GM12878 (cell line): Measurements from ENCODE around the gene CDK5RAP1. TPM values are rescaled to one million over a fixed set of nuclear protein-coding genes. Genes with fewer than 3 reads are reported as not detected.

Experiments
- ATAC-seq: fragments of 200-7000 bp; cut with Tn5 transposase; 3 replicates; pipeline ENCODE4 v1.9.1; 2020; ENCODE audit warnings: mild to moderate bottlenecking, moderate library complexity
- BruUV-seq: library from RNA; stranded (reverse); fragments of 400-500 nt; replicated peaks from 2 replicates; lab custom pipeline; 2021; lab: Mats Ljungman, UMichigan
- CTCF ChIA-PET: fragments of 300-600 bp; sonication (Branson Sonifier 250); formaldehyde crosslinking; extraction: SDS; loops from one replicate; lab custom pipeline; 2021; ENCODE audit warnings: inconsistent platforms; lab: Yijun Ruan, JAX
- POLR2A ChIA-PET: fragments of 350-600 bp; formaldehyde crosslinking; extraction: SDS; loops from one replicate; lab custom pipeline; 2021; ENCODE audit warnings: inconsistent platforms; lab: Charles Lee
- RAD21 ChIA-PET: fragments of 300-600 bp; sonication (Branson Sonifier 250); formaldehyde crosslinking; loops from one replicate; lab custom pipeline; 2023; ENCODE audit warnings: antibody characterized with exemption; ENCODE audit not compliant: unreplicated experiment; lab: Charles Lee
- SMC1A ChIA-PET: fragments of 300-600 bp; sonication (Branson Sonifier 250); formaldehyde crosslinking; loops from one replicate; lab custom pipeline; 2023; ENCODE audit not compliant: unreplicated experiment, uncharacterized antibody; lab: Charles Lee
- DNase-seq: peaks from one replicate; pipeline ENCODE4 v3.0.0-alpha.2; 2011; ENCODE audit warnings: low read depth, low spot score
- FAIRE-seq: peaks from 3 replicates; lab custom pipeline; 2011; peaks lifted over from hg19 to GRCh38; lab: Jason Lieb, UNC
- H2AFZ ChIP-seq: 2 replicates; pipeline ENCODE4 v1.6.0; 2011; ENCODE audit warnings: low read depth, low read length, control low read depth; ENCODE audit not compliant: control insufficient read depth
- H3K27ac ChIP-seq: 2 replicates; pipeline ENCODE4 v1.5.1; 2011; ENCODE audit warnings: control low read depth; ENCODE audit not compliant: control insufficient read depth, insufficient read depth
- H3K27me3 ChIP-seq, 2 experiments: replicated peaks in 1 of 2; 2 replicates each; pipeline versions ENCODE4 v1.6.0 to v1.6.1; 2011; ENCODE audit warnings: low read length in 1 of 2; ENCODE audit not compliant: control insufficient read depth in 2 of 2, insufficient read depth in 2 of 2
- H3K36me3 ChIP-seq, 2 experiments: 2 replicates each; pipeline ENCODE4 v1.5.1; 2011; ENCODE audit warnings: low read length in 1 of 2; ENCODE audit not compliant: control insufficient read depth in 2 of 2, insufficient read depth in 2 of 2
- H3K4me1 ChIP-seq: 2 replicates; pipeline ENCODE4 v1.6.1; 2011; ENCODE audit warnings: mild to moderate bottlenecking, low read length, moderate library complexity, mixed read lengths; ENCODE audit not compliant: control insufficient read depth, insufficient read depth
- H3K4me2 ChIP-seq: 2 replicates; pipeline ENCODE4 v1.6.0; 2011; ENCODE audit warnings: control low read depth; ENCODE audit not compliant: control insufficient read depth, insufficient read depth
- H3K4me3 ChIP-seq: fragments of 200-600 bp; sonication (generic); 2 replicates; pipeline ENCODE4 v1.5.1; 2016
- H3K79me2 ChIP-seq: 2 replicates; pipeline ENCODE4 v1.6.0; 2011; ENCODE audit warnings: low read length; ENCODE audit not compliant: control insufficient read depth, insufficient read depth
- H3K9ac ChIP-seq: 2 replicates; pipeline ENCODE4 v1.8.0; 2011; ENCODE audit warnings: low read length, control low read depth, mixed read lengths; ENCODE audit not compliant: control insufficient read depth, insufficient read depth
- H3K9me3 ChIP-seq: replicated peaks from 3 replicates; pipeline ENCODE4 v1.5.1; 2011; ENCODE audit warnings: mild to moderate bottlenecking, low read length; ENCODE audit not compliant: control insufficient read depth, insufficient read depth
- H4K20me1 ChIP-seq: 2 replicates; pipeline ENCODE4 v1.6.0; 2011; ENCODE audit not compliant: control insufficient read depth, insufficient read depth
- BCL3 ChIP-seq: IDR thresholded peaks from 2 replicates; pipeline ENCODE4 v1.6.1; 2011; ENCODE audit warnings: borderline replicate concordance, low read depth, mild to moderate bottlenecking, moderate library complexity, low read length; ENCODE audit not compliant: insufficient read depth, poor library complexity, severe bottlenecking
- E2F8 ChIP-seq: fragments of 450-650 bp; IDR thresholded peaks from 2 replicates; pipeline ENCODE4 v1.6.1; 2018; ENCODE audit warnings: mild to moderate bottlenecking, low read depth, moderate library complexity; ENCODE audit not compliant: partially characterized antibody
- MTA2 ChIP-seq: fragments of 450-650 bp; IDR thresholded peaks from 2 replicates; pipeline ENCODE4 v1.6.1; 2016; ENCODE audit warnings: low read depth, mild to moderate bottlenecking, moderate library complexity
- POU2F2 ChIP-seq: IDR thresholded peaks from 3 replicates; pipeline ENCODE4 v1.6.1; 2011; ENCODE audit warnings: low read depth, mild to moderate bottlenecking, low read length, borderline replicate concordance
- RCOR1 ChIP-seq: conservative IDR thresholded peaks from 2 replicates; pipeline ENCODE4 v1.6.1; 2012; ENCODE audit warnings: low read depth, low read length, improper control_type of control experiment
- RELA ChIP-seq: fragments of 450-650 bp; IDR thresholded peaks from 2 replicates; pipeline ENCODE4 v1.8.0; 2014; ENCODE audit warnings: borderline replicate concordance; ENCODE audit not compliant: partially characterized antibody
- RELB ChIP-seq: fragments of 450-650 bp; IDR thresholded peaks from 2 replicates; pipeline ENCODE4 v1.6.1; 2017; ENCODE audit warnings: low read depth, mild to moderate bottlenecking, moderate library complexity
- YBX1 ChIP-seq: fragments of 450-650 bp; IDR thresholded peaks from 2 replicates; pipeline ENCODE4 v1.6.1; 2016; ENCODE audit warnings: antibody characterized with exemption
- WGBS: methylation state at CpG from one replicate; pipeline ENCODE4 v1.1.6; 2016; ENCODE audit warnings: low lambda C conversion rate; ENCODE audit not compliant: insufficient replicate concordance, insufficient coverage; ENCODE audit errors: missing lambda C conversion rate; 5-methylcytosine and 5-hydroxymethylcytosine counted together
- in situ Hi-C: fragments of 300-500 bp; cut with MboI; formaldehyde crosslinking; loops from 9 replicates; pipeline ENCODE4 v1.14.3; 2018; ENCODE audit warnings: mixed read lengths
- intact Hi-C: fragments of 100-400 bp; cut with micrococcal nuclease; formaldehyde crosslinking; loops from one replicate; pipeline ENCODE4 v1.14.2; 2022; ENCODE audit not compliant: unreplicated experiment
- polyA plus RNA-seq, 11 experiments: library from polyadenylated mRNA; depleted of rRNA in 4 of 11; unstranded in 6 of 11; stranded (reverse) in 5 of 11; fragments of >200 nt; fragmentation: Nextera tagmentation in 4 of 11; fragmentation: Illumina TruSeq in 1 of 11; extraction: Ambion mirVana in 4 of 11; extraction: Trizol in 1 of 11; gene quantifications; 1 replicate in 1 of 11; 2 replicates in 10 of 11; pipeline versions ENCODE4 v1.2.1 to v1.2.3, GENCODE V29; 2011 to 2016; ENCODE audit warnings: inconsistent platforms in 2 of 11, missing spikeins in 2 of 11, low read depth in 1 of 11
- total RNA-seq, 4 experiments: library from RNA; depleted of rRNA in 3 of 4; stranded (reverse); fragments of >200 nt in 3 of 4; fragmentation: Illumina TruSeq in 1 of 4; extraction: Trizol in 1 of 4; gene quantifications; 2 replicates each; pipeline versions ENCODE4 v1.2.1 to v1.2.3, GENCODE V29; 2013 to 2021

CDK5RAP1 gene
- total and polyA plus RNA-seq, 10 of the 15 experiments (the other 5 are each of a cell fraction or from before 2014, with no cell fraction given), result 30.4 to 67.6 (median 38.8) TPM

- TF ChIP-seq BCL3, result no peak
- no peak for TF ChIP-seq RCOR1
- no peak for TF ChIP-seq POU2F2
- TF ChIP-seq RELB, result no peak
- TF ChIP-seq, all 136 proteins: peak for 0
These were observed 31.0 kb downstream of the CDK5RAP1 start (continued) for GRCh38 chr20:33370291-33370690.

- Histone ChIP-seq H3K4me1 (no peaks in the 10 kb centered on the region), H3K4me2 (no peak overlapping the region), H3K4me3 (no peak overlapping the region), H3K27me3 (no peaks in the 10 kb centered on the region), H3K9me3 (no peaks in the 10 kb centered on the region), H3K27ac (no peak overlapping the region), H4K20me1 (no peaks in the 10 kb centered on the region), H2AFZ (no peak overlapping the region), H3K79me2 (no peaks in the 10 kb centered on the region), H3K36me3 (peaks cover 14 to 19% of the 10 kb centered on the region in 2 experiments; a peak in 3 of 4 replicates), H3K9ac (no peak overlapping the region)
- ChIA-PET POLR2A (no interaction called here), RAD21 (no interaction called here), SMC1A (no interaction called here), CTCF (no interaction called here)
- ATAC-seq (no peak), DNase-seq (no peak), FAIRE-seq (no peak)
- in situ Hi-C loops (no loop called here), intact Hi-C loops (no loop called here)
- TF ChIP-seq YBX1 (no peak), MTA2 (no peak), E2F8 (no peak), RELA (no peak)
- WGBS, result 100% methylated on average over 1 of the region's 1 CpG
- BruUV-seq, result no TSS peak
These were observed 38.4 kb downstream of the CDK5RAP1 start for GRCh38 chr20:33362898-33363297.
